Fibroblast of villous mesenchyme (primary cell): ENCODE results near the gene CAPSL. TPM values are rescaled to one million over a fixed set of nuclear protein-coding genes. Genes with fewer than 3 reads are reported as not detected.

ENCODE experiments used
- DNase-seq: peaks from one replicate; pipeline ENCODE4 v3.0.0-alpha.2; 2010; ENCODE audit warnings: low read depth
- H3K4me3 ChIP-seq: 2 replicates; pipeline ENCODE4 v1.5.1; 2011; ENCODE audit warnings: low read depth, mild to moderate bottlenecking, low read length
- total RNA-seq: library from RNA; depleted of rRNA; stranded (reverse); fragments of >200 nt; gene quantifications from 2 replicates; pipeline ENCODE4 v1.2.3, GENCODE V29; 2012
- TF ChIP-seq, protein P1 (sequence below): IDR thresholded peaks from 2 replicates; pipeline ENCODE4 v1.5.1; 2012; ENCODE audit warnings: low read depth, mild to moderate bottlenecking, low read length; ENCODE audit not compliant: insufficient read depth

Gene CAPSL
- total RNA-seq, 1 donor: 0.43 TPM

DNA sequence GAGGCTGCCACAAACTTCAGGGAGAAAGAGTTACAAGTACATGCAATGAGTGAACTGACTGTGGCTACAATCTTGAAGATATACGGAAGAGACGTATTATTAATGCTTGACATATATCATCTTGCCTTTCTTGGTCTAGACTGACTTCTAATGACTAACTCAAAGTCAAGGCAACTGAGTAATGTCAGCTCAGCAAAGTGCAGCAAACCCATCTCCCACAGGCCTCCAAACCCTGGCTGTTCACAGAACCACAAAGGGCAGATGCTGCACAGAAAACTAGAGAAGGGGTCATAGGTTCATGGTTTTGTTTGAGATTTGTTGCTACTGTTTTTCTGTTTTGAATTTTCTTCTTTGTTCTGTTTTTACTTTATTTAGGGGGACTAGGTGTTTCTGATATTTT is 60.8 kb downstream of the CAPSL start:
- DNase-seq: no peak
- no peak overlapping the region for H3K4me3 ChIP-seq
- TF ChIP-seq, protein P1, sequence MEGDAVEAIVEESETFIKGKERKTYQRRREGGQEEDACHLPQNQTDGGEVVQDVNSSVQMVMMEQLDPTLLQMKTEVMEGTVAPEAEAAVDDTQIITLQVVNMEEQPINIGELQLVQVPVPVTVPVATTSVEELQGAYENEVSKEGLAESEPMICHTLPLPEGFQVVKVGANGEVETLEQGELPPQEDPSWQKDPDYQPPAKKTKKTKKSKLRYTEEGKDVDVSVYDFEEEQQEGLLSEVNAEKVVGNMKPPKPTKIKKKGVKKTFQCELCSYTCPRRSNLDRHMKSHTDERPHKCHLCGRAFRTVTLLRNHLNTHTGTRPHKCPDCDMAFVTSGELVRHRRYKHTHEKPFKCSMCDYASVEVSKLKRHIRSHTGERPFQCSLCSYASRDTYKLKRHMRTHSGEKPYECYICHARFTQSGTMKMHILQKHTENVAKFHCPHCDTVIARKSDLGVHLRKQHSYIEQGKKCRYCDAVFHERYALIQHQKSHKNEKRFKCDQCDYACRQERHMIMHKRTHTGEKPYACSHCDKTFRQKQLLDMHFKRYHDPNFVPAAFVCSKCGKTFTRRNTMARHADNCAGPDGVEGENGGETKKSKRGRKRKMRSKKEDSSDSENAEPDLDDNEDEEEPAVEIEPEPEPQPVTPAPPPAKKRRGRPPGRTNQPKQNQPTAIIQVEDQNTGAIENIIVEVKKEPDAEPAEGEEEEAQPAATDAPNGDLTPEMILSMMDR: no peak

DNA sequence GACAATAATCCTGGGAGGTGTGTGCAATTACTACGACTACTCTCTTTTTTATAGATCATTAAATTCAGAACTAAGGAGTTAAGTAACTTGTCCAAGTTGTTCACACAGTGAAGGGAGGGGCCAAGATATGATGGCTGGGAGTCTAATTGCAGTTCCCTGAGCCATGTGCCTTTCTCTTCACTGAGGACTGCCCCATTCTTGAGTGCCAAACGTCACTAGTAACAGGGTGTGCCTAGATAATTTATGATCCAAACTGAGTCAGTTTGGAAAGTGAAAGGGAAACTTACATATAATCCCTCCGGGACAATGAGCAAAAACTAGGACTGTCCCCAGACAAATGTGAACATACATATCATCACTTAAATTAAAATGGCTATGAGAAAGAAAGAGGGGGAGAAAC is 61.5 kb downstream of the CAPSL start:
- TF ChIP-seq, protein P1: no peak
- DNase-seq: peak; percentile 69
- H3K4me3 ChIP-seq: no peak overlapping the region

DNA sequence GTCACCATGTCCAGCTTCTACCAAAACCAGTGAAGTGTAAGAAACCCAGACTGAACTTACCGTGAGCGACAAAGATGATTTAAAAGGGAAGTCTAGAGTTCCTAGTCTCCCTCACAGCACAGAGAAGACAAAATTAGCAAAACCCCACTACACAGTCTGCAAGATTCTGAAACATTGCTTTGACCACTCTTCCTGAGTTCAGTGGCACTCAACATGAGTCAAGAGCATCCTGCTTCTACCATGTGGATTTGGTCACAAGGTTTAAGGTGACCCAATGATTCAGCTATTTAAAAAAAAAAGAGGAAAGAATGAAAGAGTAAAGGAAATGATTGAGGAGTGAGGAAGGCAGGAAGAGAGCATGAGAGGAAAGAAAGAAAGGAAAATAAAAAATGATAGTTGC is 62.0 kb downstream of the CAPSL start:
- no peak overlapping the region for H3K4me3 ChIP-seq
- no peak for DNase-seq
- TF ChIP-seq, protein P1: no peak

DNA sequence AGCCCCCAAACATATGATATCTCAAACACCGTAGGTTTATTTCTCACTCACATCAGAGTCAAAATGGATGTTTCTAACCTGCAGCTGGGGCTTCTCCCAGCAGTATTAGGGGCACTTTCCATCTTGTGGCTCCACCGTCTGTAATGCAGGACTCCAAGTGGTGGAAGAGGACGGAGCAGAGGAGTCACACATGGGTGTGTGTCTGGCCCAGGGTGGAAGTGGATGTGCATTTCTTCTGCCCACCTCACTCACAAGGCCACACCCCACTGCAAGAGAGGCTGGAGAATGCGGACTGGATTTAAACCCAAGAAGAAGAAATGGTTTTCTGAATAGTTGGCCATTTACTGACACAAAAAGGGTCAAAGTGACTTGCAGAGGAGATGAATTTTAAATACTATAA is 67.8 kb downstream of the CAPSL start:
- H3K4me3 ChIP-seq: no peak overlapping the region
- TF ChIP-seq, protein P1: no peak
- DNase-seq: no peak

DNA sequence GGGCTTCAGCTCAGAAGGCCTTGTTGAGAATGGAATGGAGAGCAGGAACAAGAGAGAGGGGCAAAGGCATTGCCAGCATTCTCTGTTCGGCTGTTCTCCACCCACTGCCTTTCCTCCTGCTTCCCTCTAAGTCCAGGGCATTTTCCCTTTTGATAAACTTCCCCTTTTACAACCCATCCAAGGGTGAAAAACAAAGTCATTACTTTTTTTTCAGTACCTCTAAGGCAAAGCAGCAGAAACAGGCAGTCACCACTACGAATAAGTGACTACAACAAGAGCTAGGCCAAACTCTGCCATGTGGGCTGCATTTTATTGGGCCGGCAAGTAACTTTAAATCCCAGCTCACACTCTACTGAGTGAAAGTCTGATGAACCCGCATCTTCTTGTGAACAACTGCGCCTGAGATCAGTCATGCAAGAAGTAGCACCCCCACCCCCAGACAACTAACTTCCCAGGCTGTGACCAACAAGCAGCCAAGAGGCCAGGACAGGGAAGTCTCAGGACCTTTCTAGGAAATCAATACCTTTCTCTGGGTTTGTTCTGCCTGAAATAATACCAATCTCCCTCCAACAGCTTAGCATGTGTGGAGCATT is 68.6 kb downstream of the CAPSL start:
- no peak overlapping the region for H3K4me3 ChIP-seq
- DNase-seq: no peak
- TF ChIP-seq, protein P1: no peak

DNA sequence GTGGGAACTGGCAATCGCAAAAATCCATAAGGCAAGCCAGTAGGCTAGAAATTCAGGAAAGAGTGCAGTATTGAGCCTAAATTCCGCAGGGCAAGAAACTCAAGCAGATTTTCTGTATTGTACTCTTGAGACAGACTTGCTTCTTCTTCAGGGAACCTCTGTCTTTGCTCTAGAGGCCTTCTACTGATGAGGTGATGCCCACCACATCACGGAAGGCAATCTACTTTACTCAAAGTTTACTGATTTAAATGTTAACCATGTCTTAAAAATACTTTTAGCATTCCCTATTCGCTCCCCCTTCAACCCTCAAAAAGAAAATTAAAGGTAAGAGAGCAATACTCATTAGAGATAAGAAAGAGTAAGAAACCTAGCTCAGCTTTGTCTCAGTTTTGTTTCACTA is 70.4 kb downstream of the CAPSL start:
- TF ChIP-seq, protein P1: no peak
- no peak overlapping the region for H3K4me3 ChIP-seq
- DNase-seq: no peak

DNA sequence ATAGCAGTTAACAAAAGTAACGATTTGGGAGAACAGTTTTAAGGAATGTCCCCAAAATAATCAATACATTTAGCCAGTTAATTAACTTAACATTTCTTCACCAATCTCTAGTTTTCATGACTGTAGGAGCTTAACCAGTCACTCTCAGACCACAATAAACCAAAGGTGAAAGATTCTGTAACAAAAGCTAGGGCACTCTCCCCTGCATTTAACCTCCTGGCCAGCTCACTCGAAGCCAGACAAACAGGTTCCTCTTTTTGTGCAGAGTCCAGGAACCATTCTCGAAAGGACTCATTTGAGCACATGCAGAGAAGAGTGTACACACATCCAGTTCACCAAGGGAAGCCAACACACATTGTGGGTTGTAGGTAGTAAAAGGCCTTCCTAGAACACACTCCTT is 75.3 kb downstream of the CAPSL start:
- no peak for DNase-seq
- TF ChIP-seq, protein P1: no peak
- H3K4me3 ChIP-seq: no peak overlapping the region
